ENCODE measurements around the gene TMEM145.

TMEM145 gene

GRCh38 chr19:42303876-42304275, 9.2 kb upstream of the TMEM145 start (continued):
- no peak for TF ChIP-seq ARNTL (CRISPR knock-in tag; IDR thresholded peaks at IDR 0.05; ENCODE audit: borderline replicate concordance, low read depth)

GRCh38 chr19:42306646-42307045, 6.5 kb upstream of the TMEM145 start:
- no peak for ATAC-seq
- no peak for TF ChIP-seq ZFP3 (CRISPR knock-in tag; IDR thresholded peaks at IDR 0.05)
- TF ChIP-seq POU6F1 (CRISPR knock-in tag; IDR thresholded peaks at IDR 0.05; ENCODE audit: borderline replicate concordance, low read depth) = no peak
- no peak for TF ChIP-seq ESRRG (CRISPR knock-in tag; IDR thresholded peaks at IDR 0.05)
- no peak for TF ChIP-seq SNAI2 (CRISPR knock-in tag; IDR thresholded peaks at IDR 0.05)
- no peak for TF ChIP-seq TOX (CRISPR knock-in tag; IDR thresholded peaks at IDR 0.05; ENCODE audit: borderline replicate concordance)
- TF ChIP-seq BACH2 (CRISPR knock-in tag; IDR thresholded peaks at IDR 0.05; ENCODE audit: borderline replicate concordance) = no peak
- TF ChIP-seq CREB5 (CRISPR knock-in tag; IDR thresholded peaks at IDR 0.05; ENCODE audit: low read depth) = no peak
- TF ChIP-seq PPARA (CRISPR knock-in tag; IDR thresholded peaks at IDR 0.05; ENCODE audit: borderline replicate concordance) = no peak
- no peak for TF ChIP-seq ZNF8 (CRISPR knock-in tag; IDR thresholded peaks at IDR 0.05)
- TF ChIP-seq OSR1 (CRISPR knock-in tag; IDR thresholded peaks at IDR 0.05) = no peak
- TF ChIP-seq TCF4 (CRISPR knock-in tag; IDR thresholded peaks at IDR 0.05; ENCODE audit: borderline replicate concordance) = no peak
- TF ChIP-seq CSDC2 (CRISPR knock-in tag; IDR thresholded peaks at IDR 0.05) = no peak
- TF ChIP-seq GLIS3 (CRISPR knock-in tag; IDR thresholded peaks at IDR 0.05) = no peak
- TF ChIP-seq CSRNP3 (CRISPR knock-in tag; IDR thresholded peaks at IDR 0.05) = no peak
- no peak for TF ChIP-seq ZNF70 (CRISPR knock-in tag; IDR thresholded peaks at IDR 0.05)
- no peak for TF ChIP-seq PATZ1 (CRISPR knock-in tag; IDR thresholded peaks at IDR 0.05; ENCODE audit: borderline replicate concordance)
- no peak for TF ChIP-seq ZFP30 (CRISPR knock-in tag; IDR thresholded peaks at IDR 0.05)

GRCh38 chr19:42309686-42310085, 3.4 kb upstream of the TMEM145 start:
- TF ChIP-seq ISL1 (CRISPR knock-in tag; IDR thresholded peaks at IDR 0.05) = no peak
- TF ChIP-seq ZNF8 (CRISPR knock-in tag; IDR thresholded peaks at IDR 0.05) = no peak
- no peak for TF ChIP-seq ZFP30 (CRISPR knock-in tag; IDR thresholded peaks at IDR 0.05)
- TF ChIP-seq RARB (CRISPR knock-in tag; IDR thresholded peaks at IDR 0.05) = no peak
- TF ChIP-seq PATZ1 (CRISPR knock-in tag; IDR thresholded peaks at IDR 0.05; ENCODE audit: borderline replicate concordance) = no peak
- ATAC-seq = no peak

GRCh38 chr19:42311657-42312056, 1.5 kb upstream of the TMEM145 start:
- peak; percentile 40; the same call in 2 of the 3 replicates for ATAC-seq
- no peak for TF ChIP-seq TSHZ2 (CRISPR knock-in tag; IDR thresholded peaks at IDR 0.05)
- TF ChIP-seq GLIS3 (CRISPR knock-in tag; IDR thresholded peaks at IDR 0.05) = no peak
- TF ChIP-seq CREB5 (CRISPR knock-in tag; IDR thresholded peaks at IDR 0.05; ENCODE audit: low read depth) = no peak
- TF ChIP-seq ZC3H10 (CRISPR knock-in tag; IDR thresholded peaks at IDR 0.05) = no peak
- no peak for TF ChIP-seq PATZ1 (CRISPR knock-in tag; IDR thresholded peaks at IDR 0.05; ENCODE audit: borderline replicate concordance)
- TF ChIP-seq TCF4 (CRISPR knock-in tag; IDR thresholded peaks at IDR 0.05; ENCODE audit: borderline replicate concordance) = no peak
- TF ChIP-seq ESRRG (CRISPR knock-in tag; IDR thresholded peaks at IDR 0.05) = no peak
- TF ChIP-seq ISL1 (CRISPR knock-in tag; IDR thresholded peaks at IDR 0.05) = no peak
